ENCODE measurements around the gene HCFC1R1.

DNA sequence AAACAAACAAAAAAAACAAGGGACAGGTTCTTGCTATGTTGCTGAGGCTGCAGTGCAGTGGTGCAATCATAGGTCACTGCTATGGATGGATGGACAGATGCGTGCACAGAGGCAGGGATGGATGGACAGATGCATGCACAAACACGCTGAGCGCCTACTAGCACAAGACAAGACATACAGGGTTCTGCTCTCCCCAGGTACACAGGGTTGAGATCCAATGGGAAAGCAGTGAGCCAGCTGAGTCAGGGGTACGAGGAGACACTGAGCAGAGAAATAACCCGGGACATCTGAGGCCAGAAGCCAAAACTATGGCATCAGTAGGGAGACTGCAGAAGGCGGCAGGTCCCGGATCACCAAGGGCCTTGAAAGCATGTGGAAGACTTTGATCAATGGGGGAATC is 47.9 kb upstream of the HCFC1R1 start:
- TF ChIP-seq, protein P1, sequence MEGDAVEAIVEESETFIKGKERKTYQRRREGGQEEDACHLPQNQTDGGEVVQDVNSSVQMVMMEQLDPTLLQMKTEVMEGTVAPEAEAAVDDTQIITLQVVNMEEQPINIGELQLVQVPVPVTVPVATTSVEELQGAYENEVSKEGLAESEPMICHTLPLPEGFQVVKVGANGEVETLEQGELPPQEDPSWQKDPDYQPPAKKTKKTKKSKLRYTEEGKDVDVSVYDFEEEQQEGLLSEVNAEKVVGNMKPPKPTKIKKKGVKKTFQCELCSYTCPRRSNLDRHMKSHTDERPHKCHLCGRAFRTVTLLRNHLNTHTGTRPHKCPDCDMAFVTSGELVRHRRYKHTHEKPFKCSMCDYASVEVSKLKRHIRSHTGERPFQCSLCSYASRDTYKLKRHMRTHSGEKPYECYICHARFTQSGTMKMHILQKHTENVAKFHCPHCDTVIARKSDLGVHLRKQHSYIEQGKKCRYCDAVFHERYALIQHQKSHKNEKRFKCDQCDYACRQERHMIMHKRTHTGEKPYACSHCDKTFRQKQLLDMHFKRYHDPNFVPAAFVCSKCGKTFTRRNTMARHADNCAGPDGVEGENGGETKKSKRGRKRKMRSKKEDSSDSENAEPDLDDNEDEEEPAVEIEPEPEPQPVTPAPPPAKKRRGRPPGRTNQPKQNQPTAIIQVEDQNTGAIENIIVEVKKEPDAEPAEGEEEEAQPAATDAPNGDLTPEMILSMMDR (IDR thresholded peaks at IDR 0.05) = no peak
- no peak for TF ChIP-seq POLR2A (IDR thresholded peaks at IDR 0.05)

Data from adrenal gland (tissue), 5 donors.